GM12801 (cell line): ENCODE results near the gene COL9A3.

Experiments used
- CTCF ChIP-seq: IDR thresholded peaks from one replicate; pipeline ENCODE4 v1.5.1; 2011; ENCODE audit warnings: control low read depth; ENCODE audit not compliant: insufficient read length; ENCODE audit errors: extremely low read depth

COL9A3 gene

GRCh38 chr20:62885046-62885895, 68.4 kb downstream of the COL9A3 start:
- TF ChIP-seq CTCF, result no peak

- no peak for TF ChIP-seq CTCF
Measured at GRCh38 chr20:62885896-62886708, 69.3 kb downstream of the COL9A3 start.

- TF ChIP-seq CTCF, result no peak
Measured at GRCh38 chr20:62886709-62887058, 69.8 kb downstream of the COL9A3 start.

GRCh38 chr20:62887152-62887859, 70.5 kb downstream of the COL9A3 start:
- TF ChIP-seq CTCF, result no peak

GRCh38 chr20:62887860-62888239, 71.0 kb downstream of the COL9A3 start:
- TF ChIP-seq CTCF, result no peak

- no peak for TF ChIP-seq CTCF
Measured at GRCh38 chr20:62888406-62888805, 71.6 kb downstream of the COL9A3 start.

- TF ChIP-seq CTCF, result no peak
Measured at GRCh38 chr20:62888910-62889309, 72.1 kb downstream of the COL9A3 start.
